ENCODE results near the gene ZBTB39.

- no peak for TF ChIP-seq CTCF (IDR thresholded peaks at IDR 0.05; ENCODE audit: poor library complexity, severe bottlenecking)
- TF ChIP-seq EP300 (conservative IDR thresholded peaks at IDR 0.05; ENCODE audit: poor library complexity, severe bottlenecking) = no peak
- no peak for TF ChIP-seq POLR2AphosphoS5 (IDR thresholded peaks at IDR 0.05)
- no peak for TF ChIP-seq REST (IDR thresholded peaks at IDR 0.05; ENCODE audit: borderline replicate concordance)
- TF ChIP-seq RAD21 (conservative IDR thresholded peaks at IDR 0.05) = no peak
- no peak for TF ChIP-seq EZH2 (IDR thresholded peaks at IDR 0.05; ENCODE audit: borderline replicate concordance, insufficient read depth, low read length, poor library complexity, severe bottlenecking)
Observed at GRCh38 chr12:57049119-57049446, 42.7 kb upstream of the ZBTB39 start.
